K562 (cell line): ENCODE data around the gene METTL25B. TPM values are rescaled to one million over a fixed set of nuclear protein-coding genes. Genes with fewer than 3 reads are reported as not detected.
A peak's percentile ranks its signal among the peaks of the same experiment; 100 is the strongest.

ENCODE experiments used
- ATF3 ChIP-seq, 2 experiments: fragments of 450-650 bp in 1 of 2; sonication (generic) in 1 of 2; formaldehyde crosslinking in 1 of 2; IDR thresholded peaks in 1 of 2; conservative IDR thresholded peaks in 1 of 2; 2 replicates each; pipeline versions ENCODE4 v1.6.1 to v1.8.1; 2016 to 2023; ENCODE audit warnings: mild to moderate bottlenecking in 2 of 2, moderate library complexity in 2 of 2, inconsistent platforms in 1 of 2, missing genetic modification reagents in 1 of 2
- CBX3 ChIP-seq, 2 experiments: IDR thresholded peaks; 1 replicate in 1 of 2; 2 replicates in 1 of 2; pipeline ENCODE4 v1.6.1; 2012; ENCODE audit warnings: inconsistent platforms in 2 of 2, low read length in 2 of 2, borderline replicate concordance in 1 of 2, control low read depth in 1 of 2
- CSDE1 ChIP-seq, 2 experiments: fragments of 450-650 bp; IDR thresholded peaks; 2 replicates each; pipeline ENCODE4 v1.6.1; 2016; ENCODE audit warnings: mild to moderate bottlenecking in 1 of 2
- FOXO4 ChIP-seq: fragments of 450-650 bp; formaldehyde crosslinking; IDR thresholded peaks from 2 replicates; pipeline ENCODE4 v1.4.0; 2020; ENCODE audit warnings: mild to moderate bottlenecking, moderate library complexity
- HES1 ChIP-seq: fragments of 450-650 bp; IDR thresholded peaks from 2 replicates; pipeline ENCODE4 v1.6.1; 2016; ENCODE audit warnings: low read depth, mild to moderate bottlenecking, moderate library complexity
- ID3 ChIP-seq, 2 experiments: fragments of 250-450 bp in 1 of 2; fragments of 450-650 bp in 1 of 2; sonication (Bioruptor Pico) in 1 of 2; IDR thresholded peaks; 2 replicates each; pipeline versions ENCODE4 v1.6.1 to v1.8.0; 2016 to 2021; ENCODE audit warnings: mild to moderate bottlenecking in 2 of 2, moderate library complexity in 2 of 2, missing compliant biosample characterization in 1 of 2, missing genetic modification characterization in 1 of 2
- MEF2D ChIP-seq: conservative IDR thresholded peaks from 2 replicates; pipeline ENCODE4 v1.6.1; 2016; ENCODE audit warnings: low read depth, missing genetic modification characterization, missing compliant biosample characterization
- PHTF2 ChIP-seq: fragments of 250-450 bp; sonication (Bioruptor Pico); IDR thresholded peaks from 2 replicates; pipeline ENCODE4 v1.5.0; 2021; ENCODE audit warnings: mild to moderate bottlenecking
- POLR2A ChIP-seq: fragments of 450-650 bp; conservative IDR thresholded peaks from 2 replicates; pipeline ENCODE4 v1.6.1; 2016
- RAD51 ChIP-seq: fragments of 450-650 bp; IDR thresholded peaks from 2 replicates; pipeline ENCODE4 v1.7.1; 2016; ENCODE audit warnings: low read depth, mild to moderate bottlenecking, borderline replicate concordance
- RFX1 ChIP-seq: fragments of 450-650 bp; IDR thresholded peaks from 2 replicates; pipeline ENCODE4 v1.6.1; 2016; ENCODE audit warnings: mild to moderate bottlenecking, moderate library complexity
- RHOXF2B ChIP-seq: fragments of 250-450 bp; sonication (Bioruptor Pico); conservative IDR thresholded peaks from 2 replicates; pipeline ENCODE4 v1.5.1; 2021
- TCF15 ChIP-seq: fragments of 250-450 bp; sonication (Bioruptor Pico); IDR thresholded peaks from 2 replicates; pipeline ENCODE4 v1.8.0; 2022; ENCODE audit warnings: moderate library complexity, mild to moderate bottlenecking, inconsistent platforms
- ZBTB49 ChIP-seq: sonication (generic); formaldehyde crosslinking; IDR thresholded peaks from 2 replicates; pipeline ENCODE4 v1.8.0; 2022; ENCODE audit warnings: missing genetic modification reagents, mild to moderate bottlenecking, borderline replicate concordance
- ZEB2 ChIP-seq: fragments of 450-650 bp; IDR thresholded peaks from 2 replicates; pipeline ENCODE4 v1.6.1; 2016
- ZNF146 ChIP-seq: IDR thresholded peaks from one replicate; pipeline ENCODE4 v1.6.1; 2018; ENCODE audit warnings: missing compliant biosample characterization; ENCODE audit not compliant: unreplicated experiment
- ZNF165 ChIP-seq: fragments of 250-450 bp; sonication (Bioruptor Pico); IDR thresholded peaks from 2 replicates; pipeline ENCODE4 v1.4.0; 2020; ENCODE audit warnings: borderline replicate concordance
- ZNF253 ChIP-seq: fragments of 250-450 bp; sonication (Bioruptor Pico); conservative IDR thresholded peaks from 2 replicates; pipeline ENCODE4 v1.6.1; 2021; ENCODE audit warnings: mild to moderate bottlenecking
- ZNF766 ChIP-seq: fragments of 200-800 bp; sonication (Bioruptor generic); conservative IDR thresholded peaks from 2 replicates; pipeline ENCODE4 v1.6.1; 2016; ENCODE audit warnings: missing genetic modification characterization, missing compliant biosample characterization
- ZNF780A ChIP-seq: fragments of 250-450 bp; sonication (Bioruptor Pico); IDR thresholded peaks from 2 replicates; pipeline ENCODE4 v1.5.0; 2021; ENCODE audit warnings: mild to moderate bottlenecking
- polyA plus RNA-seq, 8 experiments: library from polyadenylated mRNA; depleted of rRNA in 4 of 8; stranded (reverse) in 5 of 8; unstranded in 3 of 8; fragments of >200 nt; fragmentation: Nextera tagmentation in 2 of 8; fragmentation: Illumina TruSeq in 1 of 8; extraction: Ambion mirVana in 2 of 8; extraction: Trizol in 1 of 8; gene quantifications; 2 replicates each; pipeline versions ENCODE4 v1.2.1 to v1.2.3, GENCODE V29; 2011 to 2014; ENCODE audit warnings: inconsistent platforms in 1 of 8, missing spikeins in 1 of 8
- total RNA-seq, 7 experiments: library from RNA; depleted of rRNA in 6 of 7; stranded (reverse); fragments of >200 nt in 6 of 7; fragmentation: Illumina TruSeq in 2 of 7; extraction: Trizol in 2 of 7; gene quantifications; 2 replicates each; pipeline versions ENCODE4 v1.2.1 to v1.2.3, GENCODE V29; 2011 to 2021; ENCODE audit warnings: low replicate concordance in 1 of 7

The METTL25B gene
- total and polyA plus RNA-seq, 9 of the 15 experiments (the other 6 are each of a cell fraction or from before 2014, with no cell fraction given): 7.7 to 48.3 (median 33.1) TPM

- TF ChIP-seq FOXO4: no peak
- no peak for TF ChIP-seq PHTF2 (CRISPR knock-in tag)
- no peak; the same call in none of the 2 replicates for TF ChIP-seq MEF2D
- TF ChIP-seq RHOXF2B (CRISPR knock-in tag): no peak
- TF ChIP-seq ZNF146 (CRISPR knock-in tag): peak; percentile 12
- peak; percentile 79 for TF ChIP-seq POLR2A
- TF ChIP-seq ID3 (CRISPR knock-in tag; IDR thresholded peaks at IDR 0.05): no peak
- peak; percentile 90; the same call in 1 of the 2 replicates for TF ChIP-seq ID3 (tag; IDR thresholded peaks at IDR 0.05)
- no peak for TF ChIP-seq ZNF165 (CRISPR knock-in tag)
- TF ChIP-seq TCF15 (CRISPR knock-in tag): no peak
- peak; percentile 59; the same call in 1 of the 2 replicates for TF ChIP-seq RFX1
- peak in 1 of 2 experiments; percentile 70; a peak in 2 of 3 replicates for TF ChIP-seq CBX3 (IDR thresholded peaks at IDR 0.05; ENCODE audit: borderline replicate concordance in 1 of 2, low read length in 2 of 2)
- TF ChIP-seq CSDE1 (IDR thresholded peaks at IDR 0.05): no peak
- peak; percentile 99 for TF ChIP-seq ZNF766 (CRISPR knock-in tag)
- no peak for TF ChIP-seq ZNF253 (CRISPR knock-in tag)
- TF ChIP-seq ZBTB49 (CRISPR knock-in tag): 0 out of 2 replicates have a peak, but pooled peaks have one; percentile 92
- no peak for TF ChIP-seq ZEB2
- TF ChIP-seq HES1: no peak
- peak; percentile 49; the same call in 1 of the 2 replicates for TF ChIP-seq ATF3 (IDR thresholded peaks at IDR 0.05)
- TF ChIP-seq ATF3 (CRISPR knock-in tag; conservative IDR thresholded peaks at IDR 0.05): peak; percentile 54; the same call in 1 of the 2 replicates
- TF ChIP-seq RAD51: no peak
- no peak for TF ChIP-seq ZNF780A (CRISPR knock-in tag)
These were observed 39.0 kb downstream of the METTL25B start, which contains the start of gene PRCC (continued) for GRCh38 chr1:156767101-156767878.
